ENCODE measurements around the gene CTSK.

GRCh38 chr1:150799089-150799488 is 9.0 kb downstream of the CTSK start:
- TF ChIP-seq CTCF (IDR thresholded peaks at IDR 0.05; ENCODE audit: low read depth, low read length, missing input control) (no peak), RAD21 (IDR thresholded peaks at IDR 0.05) (no peak), SP1 (IDR thresholded peaks at IDR 0.05) (no peak), GABPA (IDR thresholded peaks at IDR 0.05 in 1 of 2, conservative IDR thresholded peaks at IDR 0.05 in 1 of 2) (no peak), FOXA1 (IDR thresholded peaks at IDR 0.05) (no peak), ATF3 (IDR thresholded peaks at IDR 0.05) (no peak), NR2F2 (IDR thresholded peaks at IDR 0.05) (no peak), JUND (IDR thresholded peaks at IDR 0.05) (no peak), RXRA (IDR thresholded peaks at IDR 0.05) (no peak)
- TF ChIP-seq, protein P1, sequence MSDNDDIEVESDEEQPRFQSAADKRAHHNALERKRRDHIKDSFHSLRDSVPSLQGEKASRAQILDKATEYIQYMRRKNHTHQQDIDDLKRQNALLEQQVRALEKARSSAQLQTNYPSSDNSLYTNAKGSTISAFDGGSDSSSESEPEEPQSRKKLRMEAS (IDR thresholded peaks at IDR 0.05): no peak
- TF ChIP-seq, protein P2, sequence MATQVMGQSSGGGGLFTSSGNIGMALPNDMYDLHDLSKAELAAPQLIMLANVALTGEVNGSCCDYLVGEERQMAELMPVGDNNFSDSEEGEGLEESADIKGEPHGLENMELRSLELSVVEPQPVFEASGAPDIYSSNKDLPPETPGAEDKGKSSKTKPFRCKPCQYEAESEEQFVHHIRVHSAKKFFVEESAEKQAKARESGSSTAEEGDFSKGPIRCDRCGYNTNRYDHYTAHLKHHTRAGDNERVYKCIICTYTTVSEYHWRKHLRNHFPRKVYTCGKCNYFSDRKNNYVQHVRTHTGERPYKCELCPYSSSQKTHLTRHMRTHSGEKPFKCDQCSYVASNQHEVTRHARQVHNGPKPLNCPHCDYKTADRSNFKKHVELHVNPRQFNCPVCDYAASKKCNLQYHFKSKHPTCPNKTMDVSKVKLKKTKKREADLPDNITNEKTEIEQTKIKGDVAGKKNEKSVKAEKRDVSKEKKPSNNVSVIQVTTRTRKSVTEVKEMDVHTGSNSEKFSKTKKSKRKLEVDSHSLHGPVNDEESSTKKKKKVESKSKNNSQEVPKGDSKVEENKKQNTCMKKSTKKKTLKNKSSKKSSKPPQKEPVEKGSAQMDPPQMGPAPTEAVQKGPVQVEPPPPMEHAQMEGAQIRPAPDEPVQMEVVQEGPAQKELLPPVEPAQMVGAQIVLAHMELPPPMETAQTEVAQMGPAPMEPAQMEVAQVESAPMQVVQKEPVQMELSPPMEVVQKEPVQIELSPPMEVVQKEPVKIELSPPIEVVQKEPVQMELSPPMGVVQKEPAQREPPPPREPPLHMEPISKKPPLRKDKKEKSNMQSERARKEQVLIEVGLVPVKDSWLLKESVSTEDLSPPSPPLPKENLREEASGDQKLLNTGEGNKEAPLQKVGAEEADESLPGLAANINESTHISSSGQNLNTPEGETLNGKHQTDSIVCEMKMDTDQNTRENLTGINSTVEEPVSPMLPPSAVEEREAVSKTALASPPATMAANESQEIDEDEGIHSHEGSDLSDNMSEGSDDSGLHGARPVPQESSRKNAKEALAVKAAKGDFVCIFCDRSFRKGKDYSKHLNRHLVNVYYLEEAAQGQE (IDR thresholded peaks at IDR 0.05): no peak
